GM18858 (cell line): Measurements from ENCODE around the gene CEP97.
"Not testable (repeated sequence)": the region's sequence is repeated elsewhere in the genome, so short reads cannot be mapped to it uniquely, and the experiment has no call there.

Source experiments
- ATAC-seq: cut with Tn5 transposase; IDR thresholded peaks from one replicate; pipeline ENCODE4 v1.9.1; 2021; ENCODE audit not compliant: unreplicated experiment

The CEP97 gene

DNA sequence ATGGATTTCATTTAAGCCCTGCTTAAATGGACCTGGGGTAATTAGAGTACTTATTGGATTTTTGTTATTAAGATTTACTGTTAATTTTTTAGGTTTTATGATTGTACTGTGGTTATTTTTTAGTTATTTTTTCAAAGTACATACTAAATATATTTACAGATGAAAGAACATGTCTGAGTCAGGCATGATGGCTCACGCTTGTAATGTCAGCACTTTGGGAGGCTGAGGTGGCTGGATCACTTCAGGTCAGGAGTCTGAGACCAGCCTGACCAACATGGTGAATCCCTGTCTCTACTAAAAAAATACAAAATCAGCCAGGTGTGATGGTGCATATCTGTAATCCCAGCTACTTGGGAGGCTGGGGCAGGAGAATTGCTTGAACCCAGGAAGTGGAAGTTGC, 21.7 kb upstream of the CEP97 start:
- no peak for ATAC-seq

DNA sequence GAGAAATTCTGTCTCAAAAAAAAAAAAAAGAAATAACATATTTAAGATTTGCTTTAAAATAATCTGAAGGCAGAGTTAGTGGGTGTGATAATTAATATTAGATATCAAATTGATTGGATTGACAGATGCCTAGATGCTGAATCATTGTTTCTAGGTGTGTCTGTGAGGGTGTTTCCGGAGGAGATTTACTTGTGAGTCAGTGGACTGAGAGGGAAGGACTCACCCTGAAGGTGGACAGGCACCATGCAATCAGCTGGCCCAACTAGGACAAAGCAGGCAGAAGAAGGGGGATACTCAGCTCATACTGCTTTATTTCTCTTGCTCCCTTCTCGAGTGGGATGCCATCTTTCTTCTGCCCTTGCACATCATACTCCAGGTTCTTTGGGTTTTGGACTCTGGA, 21.2 kb upstream of the CEP97 start:
- ATAC-seq, result no peak

DNA sequence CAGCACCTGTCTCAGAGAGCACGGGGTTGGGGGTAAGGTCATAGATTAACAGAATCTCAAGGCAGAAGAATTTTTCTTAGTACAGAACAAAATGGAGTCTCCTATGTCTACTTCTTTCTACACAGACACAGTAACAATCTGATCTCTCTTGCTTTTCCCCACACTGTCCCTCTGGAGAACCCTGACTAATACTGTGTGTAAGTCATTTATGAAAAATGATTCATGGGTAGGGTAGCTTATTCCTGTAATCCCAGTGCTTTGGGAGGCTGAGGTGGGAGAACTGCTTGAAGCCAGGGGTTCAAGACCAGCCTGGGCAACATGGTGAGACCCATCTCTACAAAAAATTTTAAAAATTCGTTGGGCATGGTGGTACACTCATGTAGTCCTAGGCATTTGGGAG, 19.8 kb upstream of the CEP97 start:
- not testable (repeated sequence) for ATAC-seq

DNA sequence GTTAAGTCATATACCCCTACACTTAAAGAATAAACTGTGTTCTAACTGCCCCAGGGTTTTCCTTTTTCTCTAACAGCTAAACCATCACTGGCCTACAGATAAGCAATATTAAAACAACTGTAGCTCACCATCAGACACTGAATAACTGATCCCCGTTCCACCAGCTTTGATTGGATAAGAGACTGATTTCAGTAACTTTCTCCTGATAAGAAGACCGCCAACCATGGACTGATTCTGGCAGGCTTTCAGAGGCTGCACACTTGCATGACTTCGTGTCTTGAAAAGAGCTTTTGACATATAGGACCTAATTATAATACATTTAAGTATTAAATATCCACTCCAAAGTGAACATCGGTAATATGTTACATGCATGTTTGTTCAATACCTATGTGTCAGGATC, 15.3 kb upstream of the CEP97 start:
- ATAC-seq, result no peak

DNA sequence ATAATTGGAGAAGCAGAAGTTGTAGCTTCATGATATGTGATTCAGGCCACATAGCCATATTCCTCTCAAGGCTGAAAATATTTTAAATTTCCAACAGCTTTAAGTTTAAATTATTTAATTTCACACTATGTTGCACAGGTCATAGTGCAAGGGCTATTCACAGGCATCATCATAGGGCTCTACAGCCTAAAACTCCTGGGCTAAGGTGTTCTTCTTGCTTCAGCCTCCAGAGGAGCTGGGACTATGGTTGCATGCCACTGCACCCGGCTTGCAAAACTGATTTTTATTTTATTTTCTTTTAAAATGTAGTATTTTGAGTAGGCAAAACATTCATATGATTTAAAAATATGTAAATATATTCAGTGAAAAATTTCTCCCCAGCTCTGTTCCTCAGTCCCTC, 6.0 kb upstream of the CEP97 start:
- ATAC-seq, result no peak

DNA sequence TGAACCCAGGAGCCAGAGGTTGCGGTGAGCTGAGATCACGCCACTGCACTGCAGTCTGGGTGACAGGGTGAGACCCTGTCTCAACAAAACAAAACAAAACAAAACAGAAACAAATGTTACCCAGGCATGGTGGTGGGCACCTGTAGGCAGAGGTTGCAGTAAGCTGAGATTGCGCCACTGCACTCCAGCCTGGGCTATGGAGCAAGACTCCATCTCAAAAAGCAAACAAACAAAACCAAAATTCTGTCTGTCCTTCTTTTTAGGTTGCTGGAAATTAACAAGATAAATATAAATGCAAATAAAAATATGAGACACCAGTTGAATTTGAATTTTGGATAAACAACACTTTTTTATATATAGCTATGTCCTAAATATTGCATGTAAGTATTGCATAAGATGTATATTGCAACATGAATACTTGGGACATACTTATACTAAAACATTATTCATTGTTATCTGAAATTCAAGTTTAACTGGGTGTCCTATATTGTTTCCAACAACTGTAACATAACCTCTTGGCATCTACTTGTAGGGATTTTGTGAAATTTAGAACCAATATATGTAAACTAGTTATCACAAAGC, 4.7 kb upstream of the CEP97 start:
- ATAC-seq, result no peak

DNA sequence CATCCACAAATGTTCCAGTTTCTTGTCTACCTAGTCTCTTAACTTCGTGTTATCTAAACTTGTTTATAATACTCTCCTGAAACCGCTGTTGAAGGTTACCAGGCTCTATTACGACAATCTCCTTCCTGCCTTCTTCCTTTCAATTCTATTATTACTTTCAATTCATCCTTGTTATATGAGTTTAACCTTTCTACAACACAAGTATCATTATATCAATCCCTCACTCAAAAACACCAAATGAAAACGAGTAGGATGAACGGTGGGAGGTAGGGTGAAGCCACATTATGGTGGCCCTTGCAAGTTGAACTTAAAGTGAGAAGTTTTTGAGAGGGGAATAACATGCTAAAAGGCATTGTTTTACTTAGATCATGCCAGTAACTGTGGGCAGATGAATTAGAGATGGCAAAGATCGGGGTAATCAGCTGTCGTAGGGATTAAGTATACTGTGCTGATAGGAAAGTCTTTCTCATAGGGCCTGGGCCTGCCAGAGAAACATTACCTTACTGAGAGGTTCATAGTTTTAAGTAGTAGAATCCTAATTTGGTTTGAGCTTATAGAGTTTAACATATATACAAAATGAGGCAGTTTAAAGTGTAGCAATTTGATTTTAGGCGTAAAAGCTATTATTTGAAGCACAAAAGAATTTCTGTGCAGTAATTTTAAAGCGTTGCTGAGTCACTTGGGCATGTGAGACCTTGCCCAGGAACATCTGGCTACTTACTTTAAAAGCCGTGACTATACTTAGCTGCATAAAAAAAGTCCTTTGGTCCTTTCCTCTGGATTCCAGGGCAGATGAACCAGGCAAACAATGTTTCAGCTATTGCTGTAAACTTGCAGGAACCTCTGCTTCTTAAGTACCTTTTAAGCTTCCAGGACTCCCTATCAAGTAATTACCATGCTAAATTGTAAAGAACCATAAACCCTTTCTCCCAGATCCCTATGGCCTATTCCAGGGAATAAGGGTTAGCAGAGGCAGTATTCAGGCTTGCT, 3.3 kb upstream of the CEP97 start:
- ATAC-seq, result no peak

DNA sequence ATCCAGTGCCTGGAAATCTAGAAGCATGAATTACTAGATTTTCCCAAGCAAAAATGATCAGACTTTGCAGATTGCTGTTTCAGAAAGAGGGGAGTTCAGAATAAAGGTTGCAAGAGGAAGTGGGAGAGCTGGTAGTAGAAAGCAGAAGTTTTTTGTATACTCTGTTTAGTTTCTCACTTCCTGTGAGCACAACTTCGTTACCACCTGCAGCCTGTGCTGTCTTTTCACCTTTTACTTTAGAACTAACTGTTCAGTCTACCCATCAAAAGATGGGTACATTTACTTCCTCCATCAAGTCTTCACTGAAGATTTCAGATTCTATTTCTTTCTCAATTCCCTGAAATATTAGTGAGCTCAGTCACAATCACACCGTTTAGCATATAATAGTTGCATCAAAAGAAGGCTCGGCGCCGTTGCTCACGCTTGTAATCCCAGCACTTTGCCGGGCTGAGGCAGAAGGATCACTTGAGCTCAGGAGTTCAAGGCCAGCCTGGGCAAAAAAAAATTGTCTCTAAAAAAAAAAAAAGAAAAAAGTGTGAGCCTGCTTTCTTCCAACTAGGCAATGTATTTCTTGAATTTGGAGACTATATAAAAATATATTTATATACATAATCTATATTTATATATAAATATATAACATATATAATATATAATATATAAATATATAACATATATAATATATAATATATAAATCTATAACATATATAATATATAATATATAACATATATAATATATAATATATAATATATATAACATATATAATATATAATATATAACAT, 1.8 kb upstream of the CEP97 start:
- ATAC-seq, result peak; percentile 60

DNA sequence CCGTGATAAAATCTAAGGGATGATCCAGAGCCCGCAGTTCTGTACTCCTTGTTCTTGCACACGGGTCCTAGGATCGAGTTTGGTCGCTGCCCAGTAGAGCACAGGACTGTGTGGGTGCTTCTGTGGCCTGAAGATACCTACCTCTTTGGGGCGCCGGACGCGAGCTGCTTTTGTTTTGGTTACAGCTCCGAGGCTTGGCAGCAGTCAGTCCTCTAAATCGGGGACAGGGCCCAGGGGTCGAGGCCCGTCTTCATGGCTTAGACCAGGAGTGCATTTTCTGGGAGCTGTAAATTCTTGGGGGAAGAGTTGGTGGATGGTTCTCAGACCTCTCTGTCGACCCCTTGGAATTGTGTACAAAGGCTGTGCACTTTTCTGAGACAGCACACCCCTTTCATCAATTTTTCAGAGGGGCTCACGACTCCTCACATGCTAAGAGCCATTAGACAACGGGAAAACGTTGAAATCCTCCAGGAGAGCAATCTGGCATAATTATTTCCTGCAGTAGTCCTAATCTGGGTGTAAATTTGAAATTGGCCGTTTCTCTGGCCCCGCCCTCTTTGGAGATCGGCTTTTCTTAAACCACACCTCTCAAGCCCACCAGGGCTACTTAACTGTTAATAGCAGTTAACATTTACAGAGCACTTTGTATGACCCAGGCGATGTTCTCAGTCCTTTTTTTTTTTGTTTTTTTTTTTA, 928 bp downstream of the CEP97 start:
- ATAC-seq, result no peak

DNA sequence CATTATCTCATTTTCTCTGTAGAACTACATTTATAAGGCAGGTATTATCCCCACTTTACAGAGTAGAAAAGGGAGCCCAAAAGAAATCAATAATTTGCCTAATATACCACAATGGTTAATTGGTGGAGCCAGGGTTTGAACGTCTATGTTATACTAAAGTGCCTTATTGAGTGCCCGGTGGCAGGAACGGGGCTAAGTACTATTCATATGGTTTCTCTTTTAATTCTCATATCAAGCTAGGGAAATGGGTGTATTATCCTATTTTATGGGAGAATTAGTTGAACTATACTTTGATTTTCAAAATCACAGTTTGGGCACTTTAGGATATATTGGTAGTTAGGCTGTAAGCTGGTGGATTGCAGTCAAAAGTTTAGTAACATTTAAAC, 1.5 kb downstream of the CEP97 start:
- no peak for ATAC-seq

DNA sequence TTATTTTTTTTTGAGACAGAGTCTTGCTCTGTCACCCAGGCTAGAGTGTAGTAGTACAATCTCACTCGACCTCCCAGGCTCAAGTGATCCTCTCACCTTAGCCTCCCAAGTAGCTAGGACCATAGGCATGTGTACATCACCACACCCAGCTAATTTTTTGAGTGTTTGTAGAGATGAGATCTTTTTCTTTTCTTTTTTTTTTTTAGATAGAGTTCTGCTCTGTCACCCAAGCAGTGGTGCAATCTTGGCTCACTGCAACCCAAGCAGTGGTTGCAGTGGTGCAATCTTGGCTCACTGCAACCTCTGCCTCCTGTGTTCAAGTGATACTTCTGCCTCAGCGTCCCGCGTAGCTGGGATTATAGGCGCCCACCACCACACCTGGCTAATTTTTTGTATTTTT, 5.2 kb downstream of the CEP97 start:
- no peak for ATAC-seq

DNA sequence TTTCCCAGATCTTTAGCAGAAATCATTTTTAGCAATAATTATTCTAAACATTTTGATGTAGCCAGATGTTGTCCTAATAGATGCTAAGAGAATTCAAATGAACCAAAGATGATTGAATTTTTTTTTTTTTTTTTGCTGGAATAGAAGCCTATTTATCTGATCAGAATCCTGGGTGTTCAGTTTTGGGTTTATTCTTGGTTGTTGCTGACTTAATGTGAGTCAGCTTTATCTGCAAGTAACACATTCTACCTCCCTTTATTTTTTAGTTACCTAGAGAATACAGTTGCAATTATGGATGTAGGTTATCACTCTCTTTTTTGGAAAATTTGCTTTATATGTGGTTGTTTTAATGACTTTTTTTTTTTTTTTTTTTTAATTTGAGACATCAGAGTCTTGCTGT, 6.4 kb downstream of the CEP97 start:
- no peak for ATAC-seq

DNA sequence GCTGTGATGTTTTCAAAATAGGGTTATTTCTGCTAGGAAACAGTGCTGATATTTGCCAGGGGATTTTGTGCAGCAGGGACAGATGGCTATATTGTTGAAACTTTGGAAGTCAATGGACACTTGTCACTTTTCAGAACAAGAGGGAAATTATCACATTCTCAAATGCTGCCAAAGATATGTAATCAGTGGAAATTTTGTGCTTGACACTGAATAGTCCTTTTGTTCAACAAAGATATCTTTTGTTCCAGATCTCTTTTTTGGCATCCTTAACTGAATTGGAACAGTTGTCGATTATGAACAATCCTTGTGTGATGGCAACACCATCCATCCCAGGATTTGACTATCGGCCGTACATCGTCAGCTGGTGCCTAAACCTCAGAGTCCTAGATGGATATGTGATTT, 7.8 kb downstream of the CEP97 start:
- ATAC-seq, result no peak

DNA sequence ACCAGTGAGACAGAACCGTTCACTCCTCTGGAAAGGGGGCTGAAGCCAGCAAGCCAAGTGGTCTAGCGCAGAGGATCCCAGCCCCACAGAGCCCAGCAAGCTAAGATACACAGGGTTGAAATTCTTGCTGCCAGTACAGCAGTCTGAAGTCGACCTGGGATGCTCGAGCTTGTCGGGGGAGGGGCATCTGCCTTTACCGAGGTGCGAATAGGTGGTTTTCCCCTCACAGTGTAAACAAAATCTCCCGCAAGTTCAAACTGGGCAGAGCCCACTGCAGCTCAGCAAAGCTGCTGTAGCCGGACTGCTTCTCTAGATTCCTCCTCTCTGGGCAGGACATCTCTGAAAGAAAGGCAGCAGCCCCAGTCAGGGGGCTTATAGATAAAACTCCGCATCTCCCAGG, 11.4 kb downstream of the CEP97 start:
- no peak for ATAC-seq

DNA sequence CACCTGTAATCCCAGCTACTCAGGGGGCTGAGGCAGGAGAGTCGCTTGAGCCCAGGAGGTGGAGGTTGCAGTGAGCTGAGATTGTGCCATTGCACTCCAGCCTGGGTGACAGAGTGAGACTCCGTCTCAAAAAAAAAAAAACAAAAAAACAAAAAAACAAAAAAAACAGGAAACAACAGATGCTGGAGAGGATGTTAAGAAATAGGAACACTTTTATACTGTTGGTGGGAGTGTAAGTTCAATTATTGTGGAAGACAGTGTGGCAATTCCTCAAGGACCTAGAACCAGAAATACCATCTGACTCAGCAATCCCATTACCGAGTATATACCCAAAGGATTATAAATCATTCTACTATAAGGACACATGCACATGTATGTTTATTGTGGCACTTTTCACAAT, 17.5 kb downstream of the CEP97 start:
- not testable (repeated sequence) for ATAC-seq

DNA sequence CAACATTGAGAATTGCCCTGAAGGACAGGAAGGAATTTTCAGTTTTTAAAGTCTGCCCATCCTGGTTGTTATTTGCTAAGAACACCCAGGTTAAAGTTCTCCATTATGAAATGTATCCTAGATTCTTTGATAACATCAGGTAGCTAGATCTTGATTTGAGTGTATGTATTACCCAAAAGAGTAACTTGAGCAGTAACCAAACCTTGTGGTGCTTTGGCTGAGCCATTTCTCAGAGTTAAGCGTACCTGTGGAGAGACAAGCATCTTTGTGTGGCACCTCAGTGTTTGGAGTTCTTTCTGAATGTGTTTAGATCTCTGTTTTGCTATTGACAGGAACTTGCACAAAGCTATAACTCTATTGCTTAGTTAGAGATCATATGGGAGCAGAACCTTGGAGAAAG, 20.4 kb downstream of the CEP97 start:
- no peak for ATAC-seq

DNA sequence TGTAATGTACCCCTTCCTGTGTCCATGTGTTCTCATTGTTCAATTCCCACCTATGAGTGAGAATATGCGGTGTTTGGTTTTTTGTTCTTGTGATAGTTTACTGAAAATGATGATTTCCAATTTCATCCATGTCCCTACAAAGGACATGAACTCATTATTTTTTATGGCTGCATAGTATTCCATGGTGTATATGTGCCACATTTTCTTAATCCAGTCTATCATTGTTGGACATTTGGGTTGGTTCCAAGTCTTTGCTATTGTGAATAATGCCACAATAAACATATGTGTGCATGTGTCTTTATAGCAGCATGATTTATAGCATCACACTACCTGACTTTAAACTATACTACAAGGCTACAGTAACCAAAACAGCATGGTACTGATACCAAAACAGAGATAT, 21.5 kb downstream of the CEP97 start:
- not testable (repeated sequence) for ATAC-seq

DNA sequence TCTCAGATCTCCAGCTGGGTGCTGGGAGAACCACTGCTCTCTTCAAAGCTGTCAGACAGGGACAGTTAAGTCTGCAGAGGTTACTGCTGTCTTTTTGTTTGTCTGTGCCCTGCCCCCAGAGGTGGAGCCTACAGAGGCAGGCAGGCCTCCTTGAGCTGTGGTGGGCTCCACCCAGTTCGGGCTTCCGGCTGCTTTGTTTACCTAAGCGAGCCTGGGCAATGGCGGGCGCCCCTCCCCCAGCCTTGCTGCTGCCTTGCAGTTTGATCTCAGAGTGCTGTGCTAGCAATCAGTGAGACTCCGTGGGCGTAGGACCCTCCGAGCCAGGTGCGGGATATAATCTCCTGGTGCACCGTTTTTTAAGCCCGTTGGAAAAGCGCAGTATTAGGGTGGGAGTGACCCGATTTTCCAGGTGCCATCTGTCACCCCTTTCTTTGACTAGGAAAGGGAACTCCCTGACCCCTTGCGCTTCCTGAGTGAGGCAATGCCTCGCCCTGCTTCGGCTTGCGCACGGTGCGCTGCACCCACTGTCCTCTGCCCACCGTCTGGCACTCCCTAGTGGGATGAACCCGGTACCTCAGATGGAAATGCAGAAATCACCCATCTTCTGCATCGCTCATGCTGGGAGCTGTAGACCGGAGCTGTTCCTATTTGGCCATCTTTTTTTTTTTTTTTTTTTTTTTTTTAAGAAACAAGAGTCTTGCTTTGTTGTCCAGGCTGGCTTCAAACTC, 29.1 kb downstream of the CEP97 start:
- ATAC-seq, result not testable (repeated sequence)

DNA sequence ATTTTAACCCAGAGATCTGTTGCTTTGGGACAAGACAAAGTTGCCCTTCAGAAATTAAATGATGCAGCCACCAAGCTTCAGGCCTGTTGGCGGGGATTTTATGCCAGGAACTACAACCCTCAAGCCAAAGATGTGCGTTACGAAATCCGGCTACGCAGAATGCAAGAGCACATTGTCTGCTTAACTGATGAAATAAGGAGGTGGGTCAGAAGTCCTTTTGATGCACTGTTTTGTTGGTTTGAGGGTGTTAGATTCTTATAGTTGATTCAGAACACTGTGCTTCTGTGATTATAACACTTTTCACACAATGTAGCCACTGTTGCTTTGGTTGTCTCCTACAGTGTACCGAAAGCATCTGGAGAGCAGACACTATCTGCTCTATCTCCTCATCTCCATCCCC, 33.8 kb downstream of the CEP97 start:
- ATAC-seq, result no peak

DNA sequence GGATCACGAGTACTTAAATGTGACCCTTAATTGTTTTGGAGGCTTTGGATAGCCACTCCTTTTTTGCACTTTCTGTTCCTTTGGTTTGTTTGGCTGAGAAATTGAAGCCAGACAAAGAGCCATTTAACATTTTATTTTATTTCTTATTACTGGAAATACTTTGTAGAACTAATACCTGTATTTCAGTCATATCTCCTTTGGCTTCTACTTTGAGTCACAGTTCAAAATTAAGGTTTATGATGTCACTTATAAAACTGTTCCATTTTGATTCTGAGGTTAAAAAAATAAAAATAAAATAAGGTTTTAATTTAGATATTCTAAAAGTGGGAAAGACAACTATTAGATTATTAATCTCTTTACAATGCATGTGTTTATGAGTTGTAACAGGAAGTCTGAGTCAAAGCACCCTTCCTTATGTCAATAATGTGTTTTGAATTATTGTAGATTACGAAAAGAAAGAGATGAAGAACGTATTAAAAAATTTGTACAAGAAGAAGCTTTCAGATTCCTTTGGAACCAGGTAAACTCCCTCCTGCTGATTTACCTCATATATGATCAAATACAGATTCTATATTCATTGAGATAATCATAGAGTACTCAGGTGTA, 37.7 kb downstream of the CEP97 start:
- ATAC-seq, result no peak
